Activated CD4-positive, alpha-beta T cell treated with anti-CD3 and anti-CD28 coated beads, Interleukin-2, amount 10 ng/mL, durations not matched to agents 24 days and 14 days (primary cell): ENCODE data around the gene FRMPD4. TPM values are rescaled to one million over a fixed set of nuclear protein-coding genes. Genes with fewer than 3 reads are reported as not detected.

Source experiments
- DNase-seq: peaks from one replicate; pipeline ENCODE4 v3.0.0; 2022
- H3K27ac Mint-ChIP-seq: one replicate; pipeline ENCODE4 v1.8.0; 2022; ENCODE audit warnings: mild to moderate bottlenecking, mixed read lengths
- H3K27me3 Mint-ChIP-seq: one replicate; pipeline ENCODE4 v1.8.0; 2022; ENCODE audit warnings: mixed read lengths
- H3K36me3 Mint-ChIP-seq: one replicate; pipeline ENCODE4 v1.8.0; 2022; ENCODE audit warnings: low read depth, mild to moderate bottlenecking, mixed read lengths
- H3K4me1 Mint-ChIP-seq: one replicate; pipeline ENCODE4 v1.8.0; 2021; ENCODE audit warnings: mixed read lengths
- H3K4me3 Mint-ChIP-seq: one replicate; pipeline ENCODE4 v1.8.0; 2022; ENCODE audit warnings: mild to moderate bottlenecking, moderate library complexity, mixed read lengths
- H3K9me3 Mint-ChIP-seq: one replicate; pipeline ENCODE4 v1.8.0; 2021; ENCODE audit warnings: mixed read lengths
- intact Hi-C: fragments of 100-400 bp; cut with micrococcal nuclease; formaldehyde crosslinking; loops from one replicate; pipeline ENCODE4 v1.15.1; 2023
- total RNA-seq: library from RNA; stranded (reverse); gene quantifications from 2 replicates; pipeline ENCODE4 v1.2.3, GENCODE V29; 2022

FRMPD4 gene
- total RNA-seq, 1 donor from 2014 or later = not detected

DNA sequence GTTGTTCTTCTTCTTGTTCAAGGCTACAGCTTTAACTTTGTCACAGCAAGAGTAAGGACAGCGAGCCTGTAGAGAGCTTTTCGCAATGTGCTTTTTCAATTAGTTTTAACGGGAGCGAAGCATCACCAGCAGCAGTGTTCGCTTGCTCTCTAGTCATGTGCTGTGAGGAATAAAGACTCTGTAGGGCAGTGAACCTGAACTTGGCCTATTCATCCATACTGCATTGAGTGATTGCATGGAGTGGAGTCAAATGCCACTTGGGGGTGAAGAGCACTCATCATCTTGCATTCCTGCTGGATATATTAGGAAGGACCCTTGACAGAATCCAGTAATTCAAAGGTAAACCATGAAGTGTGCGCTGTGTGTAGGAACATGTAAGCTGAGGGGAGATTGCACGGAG, 240.0 kb downstream of the FRMPD4 start:
- no peaks in the 10 kb centered on the region for H3K9me3 Mint-ChIP-seq
- intact Hi-C loops = no loop called here

DNA sequence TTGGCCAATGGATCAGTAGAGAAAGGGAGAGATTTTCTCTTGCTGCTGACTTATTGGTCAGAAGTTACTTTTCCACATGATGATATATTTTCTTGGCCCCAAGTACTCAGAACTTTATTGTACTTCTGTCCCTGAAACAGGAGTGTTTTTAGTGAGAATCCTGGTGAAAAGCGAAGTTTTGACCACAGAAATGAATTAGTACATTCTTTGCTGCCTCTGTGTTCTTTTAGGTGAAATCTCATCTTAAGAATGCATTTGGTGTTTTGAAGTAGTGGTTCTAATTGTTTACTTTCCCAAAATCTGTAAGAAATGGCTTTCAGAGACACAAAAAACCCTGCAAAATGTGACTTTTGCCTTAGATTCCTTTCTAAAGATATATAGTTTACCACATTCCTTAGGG, 240.4 kb downstream of the FRMPD4 start:
- H3K9me3 Mint-ChIP-seq = no peaks in the 10 kb centered on the region
- intact Hi-C loops = no loop called here
- H3K36me3 Mint-ChIP-seq = no peaks in the 10 kb centered on the region
- no peaks in the 10 kb centered on the region for H3K27me3 Mint-ChIP-seq
- H3K4me1 Mint-ChIP-seq = no peaks in the 10 kb centered on the region
- DNase-seq = no peak
- no peak overlapping the region for H3K4me3 Mint-ChIP-seq
- no peak overlapping the region for H3K27ac Mint-ChIP-seq

More for the DNA sequence above, 240.0 kb downstream of the FRMPD4 start:
- no peak for DNase-seq
- H3K4me3 Mint-ChIP-seq = no peak overlapping the region
- no peaks in the 10 kb centered on the region for H3K36me3 Mint-ChIP-seq
- no peaks in the 10 kb centered on the region for H3K4me1 Mint-ChIP-seq
- no peaks in the 10 kb centered on the region for H3K27me3 Mint-ChIP-seq
- H3K27ac Mint-ChIP-seq = no peak overlapping the region

DNA sequence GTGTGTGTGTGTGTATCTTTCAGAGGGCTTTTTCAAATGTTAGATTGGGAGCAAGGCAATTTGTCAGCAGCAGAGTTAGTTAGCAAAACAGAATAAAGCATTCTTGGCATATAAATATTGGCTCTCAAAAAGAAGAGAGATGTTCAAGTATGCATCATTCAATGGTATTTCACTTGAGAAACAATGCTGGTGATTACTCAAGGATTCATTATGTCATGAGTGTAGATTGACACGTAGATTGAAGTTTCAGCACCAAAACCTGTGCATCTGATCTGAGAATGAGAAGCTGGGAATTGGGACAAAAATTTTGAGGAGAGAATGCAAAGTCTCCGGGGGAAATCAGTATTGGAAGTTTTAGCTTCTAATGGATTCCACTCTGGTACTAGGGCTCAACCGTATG, 241.4 kb downstream of the FRMPD4 start:
- Mint-ChIP-seq H3K4me1 (no peaks in the 10 kb centered on the region), H3K27me3 (no peaks in the 10 kb centered on the region), H3K36me3 (no peaks in the 10 kb centered on the region), H3K4me3 (no peak overlapping the region), H3K9me3 (no peaks in the 10 kb centered on the region), H3K27ac (no peak overlapping the region)
- intact Hi-C loops = no loop called here
- DNase-seq = no peak

DNA sequence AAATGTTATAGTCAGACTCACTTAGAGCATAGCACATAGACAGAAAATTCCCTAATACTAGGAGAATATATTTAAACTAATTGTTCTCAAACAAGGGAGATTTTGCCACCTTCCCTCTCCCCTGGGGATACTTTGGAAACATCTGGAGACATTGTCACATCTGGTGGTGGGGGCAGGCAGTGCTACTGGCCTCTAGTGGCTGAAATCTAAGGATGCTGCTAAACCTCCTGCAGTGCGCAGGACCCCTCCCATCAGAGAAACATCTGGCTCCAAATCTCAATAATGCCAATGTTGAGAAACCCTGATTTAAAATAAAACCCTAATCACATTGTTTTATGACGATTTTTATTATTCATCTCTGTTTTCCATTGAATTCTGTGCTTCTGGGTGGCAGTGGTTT, 244.9 kb downstream of the FRMPD4 start:
- no peak for DNase-seq
- Mint-ChIP-seq H3K27ac (no peak overlapping the region), H3K9me3 (no peaks in the 10 kb centered on the region), H3K4me1 (no peaks in the 10 kb centered on the region), H3K36me3 (no peaks in the 10 kb centered on the region), H3K27me3 (no peaks in the 10 kb centered on the region), H3K4me3 (no peak overlapping the region)
- intact Hi-C loops = no loop called here

DNA sequence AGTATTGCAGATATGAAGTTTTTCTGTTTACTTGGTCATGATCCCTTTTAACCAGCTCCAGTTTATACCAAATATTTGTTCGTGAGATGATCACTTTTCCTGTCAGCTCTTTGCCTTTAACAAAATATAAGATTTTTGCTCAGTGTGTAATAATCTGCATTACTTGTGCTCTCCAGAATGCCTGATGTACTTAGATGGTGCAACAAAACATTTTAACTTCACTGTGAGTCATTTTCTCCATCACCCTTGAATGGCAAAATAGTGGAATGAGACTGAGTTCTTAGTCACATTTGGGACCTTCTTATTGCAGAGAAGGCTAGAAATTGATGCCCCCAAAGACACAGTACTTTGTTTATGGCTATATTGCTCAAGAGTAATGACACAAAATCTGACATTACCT, 252.0 kb downstream of the FRMPD4 start:
- no peaks in the 10 kb centered on the region for H3K4me1 Mint-ChIP-seq
- no peak for DNase-seq
- intact Hi-C loops = no loop called here
- H3K27ac Mint-ChIP-seq = no peak overlapping the region
- no peaks in the 10 kb centered on the region for H3K9me3 Mint-ChIP-seq
- no peaks in the 10 kb centered on the region for H3K36me3 Mint-ChIP-seq
- H3K27me3 Mint-ChIP-seq = no peaks in the 10 kb centered on the region
- H3K4me3 Mint-ChIP-seq = no peak overlapping the region

DNA sequence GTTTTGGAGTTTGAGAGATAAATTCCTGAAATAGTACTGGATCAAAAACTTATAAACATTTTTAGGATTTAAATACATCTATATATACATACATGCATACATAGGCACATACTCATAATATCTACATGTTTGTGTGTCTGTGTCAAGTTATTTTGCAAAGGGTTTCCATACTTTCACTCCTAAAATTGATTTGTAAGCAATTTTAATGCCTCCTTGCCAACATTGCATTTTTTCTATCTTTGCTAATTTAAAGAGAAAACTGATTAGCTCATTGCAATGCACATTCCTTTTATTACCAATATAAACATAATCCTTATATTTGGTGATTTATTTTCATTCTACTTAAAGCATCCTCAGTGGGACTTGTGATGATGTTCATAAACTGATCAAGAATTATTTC, 258.3 kb downstream of the FRMPD4 start:
- H3K4me3 Mint-ChIP-seq = no peak overlapping the region
- H3K27me3 Mint-ChIP-seq = no peaks in the 10 kb centered on the region
- no peaks in the 10 kb centered on the region for H3K9me3 Mint-ChIP-seq
- no peak overlapping the region for H3K27ac Mint-ChIP-seq
- DNase-seq = no peak
- H3K4me1 Mint-ChIP-seq = no peaks in the 10 kb centered on the region
- intact Hi-C loops = no loop called here
- no peaks in the 10 kb centered on the region for H3K36me3 Mint-ChIP-seq

DNA sequence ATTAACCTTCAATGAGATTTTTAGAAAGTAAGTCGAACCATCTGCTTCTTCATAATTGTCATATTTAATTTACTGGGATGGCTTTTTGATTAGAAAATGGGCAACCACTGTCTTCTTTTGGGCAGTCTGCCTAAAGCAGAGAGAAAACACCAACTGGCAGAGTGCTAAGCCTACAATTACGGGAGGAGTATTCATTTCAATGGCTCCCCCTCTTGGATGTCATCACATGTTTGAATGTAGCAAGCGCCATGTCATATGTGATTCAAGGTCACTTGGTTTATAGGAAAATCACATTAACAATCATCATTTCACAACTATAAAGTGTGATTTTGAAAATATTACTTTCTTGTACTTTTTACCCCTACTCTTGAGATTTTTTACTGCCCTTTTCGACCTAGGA, 261.9 kb downstream of the FRMPD4 start:
- no peaks in the 10 kb centered on the region for H3K36me3 Mint-ChIP-seq
- no peak overlapping the region for H3K4me3 Mint-ChIP-seq
- H3K4me1 Mint-ChIP-seq = no peaks in the 10 kb centered on the region
- no peak for DNase-seq
- no peaks in the 10 kb centered on the region for H3K9me3 Mint-ChIP-seq
- H3K27me3 Mint-ChIP-seq = no peaks in the 10 kb centered on the region
- intact Hi-C loops = no loop called here
- no peak overlapping the region for H3K27ac Mint-ChIP-seq

DNA sequence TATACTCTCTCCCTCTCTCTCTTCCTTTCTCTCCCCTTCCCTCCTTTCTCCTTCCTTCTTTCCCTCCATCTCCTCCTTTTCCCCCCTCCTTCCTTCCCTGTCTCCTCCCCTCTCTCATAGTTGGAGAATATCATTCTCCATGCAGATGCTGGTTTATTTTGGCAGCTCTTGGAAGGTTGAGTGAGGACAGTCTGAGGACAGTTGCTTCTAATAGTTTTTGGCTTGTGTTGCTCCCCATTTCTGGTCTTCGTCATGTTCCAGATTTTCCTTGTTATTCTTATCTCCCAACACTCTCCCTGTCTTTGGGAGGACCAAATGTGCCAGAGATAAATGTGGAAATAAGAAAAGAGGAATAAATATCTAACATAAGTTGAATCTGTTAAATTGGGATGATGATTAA, 263.0 kb downstream of the FRMPD4 start:
- no peak for DNase-seq
- Mint-ChIP-seq H3K9me3 (no peaks in the 10 kb centered on the region), H3K4me3 (no peak overlapping the region), H3K27me3 (no peaks in the 10 kb centered on the region), H3K27ac (no peak overlapping the region), H3K36me3 (no peaks in the 10 kb centered on the region), H3K4me1 (no peaks in the 10 kb centered on the region)
- intact Hi-C loops = no loop called here

DNA sequence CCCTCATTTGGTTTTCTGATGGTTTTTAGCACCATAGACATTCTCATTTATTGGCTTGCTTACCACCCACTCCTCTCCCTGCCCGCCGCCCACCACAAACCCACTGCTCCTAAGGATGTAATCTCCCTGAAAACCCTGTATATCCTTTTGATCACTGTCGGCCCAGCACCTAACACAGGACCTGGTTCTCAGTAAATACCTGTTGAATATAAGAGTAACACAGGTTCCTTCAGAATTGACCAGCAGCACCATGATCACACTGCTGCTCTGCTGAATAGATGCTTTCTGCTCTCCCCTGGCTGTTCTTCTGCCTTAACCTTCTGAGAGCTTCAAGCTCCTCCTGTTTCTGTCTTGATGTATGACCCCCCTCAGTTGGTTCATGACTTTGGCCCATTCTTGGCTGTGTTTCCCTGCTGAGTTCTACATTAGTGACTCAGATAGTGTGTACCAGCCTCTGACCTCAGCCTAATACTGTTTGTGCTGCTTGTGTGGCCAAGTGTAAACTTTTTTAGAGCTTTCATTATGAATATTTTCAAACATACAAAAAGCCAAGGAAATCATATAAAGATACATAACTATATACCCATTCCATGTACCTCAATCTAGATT, 265.3 kb downstream of the FRMPD4 start:
- H3K27me3 Mint-ChIP-seq = no peaks in the 10 kb centered on the region
- H3K4me1 Mint-ChIP-seq = no peaks in the 10 kb centered on the region
- intact Hi-C loops = no loop called here
- no peaks in the 10 kb centered on the region for H3K9me3 Mint-ChIP-seq
- H3K36me3 Mint-ChIP-seq = no peaks in the 10 kb centered on the region
- no peak for DNase-seq
- no peak overlapping the region for H3K4me3 Mint-ChIP-seq
- no peak overlapping the region for H3K27ac Mint-ChIP-seq

DNA sequence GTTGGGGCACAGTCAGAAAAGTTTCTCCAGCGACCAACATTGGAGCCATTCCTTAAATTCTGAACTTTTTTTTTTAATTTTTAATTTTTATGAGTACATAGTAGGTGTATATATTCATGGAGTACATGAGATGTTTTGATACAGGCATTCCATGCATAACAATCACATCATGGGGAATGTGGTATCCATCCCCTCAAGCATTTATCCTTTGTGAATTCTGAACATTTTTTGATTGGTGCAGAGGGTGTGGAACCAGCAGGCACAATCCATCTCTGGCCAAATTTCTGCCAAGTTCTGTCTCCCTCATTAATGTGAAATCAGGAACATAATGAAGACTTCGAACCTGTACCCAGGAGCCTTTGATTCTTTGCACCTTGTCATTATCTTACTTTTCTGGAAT, 267.0 kb downstream of the FRMPD4 start:
- H3K27ac Mint-ChIP-seq = no peak overlapping the region
- H3K9me3 Mint-ChIP-seq = no peaks in the 10 kb centered on the region
- H3K4me3 Mint-ChIP-seq = no peak overlapping the region
- no peaks in the 10 kb centered on the region for H3K27me3 Mint-ChIP-seq
- H3K36me3 Mint-ChIP-seq = no peaks in the 10 kb centered on the region
- intact Hi-C loops = no loop called here
- H3K4me1 Mint-ChIP-seq = no peaks in the 10 kb centered on the region
- DNase-seq = no peak

DNA sequence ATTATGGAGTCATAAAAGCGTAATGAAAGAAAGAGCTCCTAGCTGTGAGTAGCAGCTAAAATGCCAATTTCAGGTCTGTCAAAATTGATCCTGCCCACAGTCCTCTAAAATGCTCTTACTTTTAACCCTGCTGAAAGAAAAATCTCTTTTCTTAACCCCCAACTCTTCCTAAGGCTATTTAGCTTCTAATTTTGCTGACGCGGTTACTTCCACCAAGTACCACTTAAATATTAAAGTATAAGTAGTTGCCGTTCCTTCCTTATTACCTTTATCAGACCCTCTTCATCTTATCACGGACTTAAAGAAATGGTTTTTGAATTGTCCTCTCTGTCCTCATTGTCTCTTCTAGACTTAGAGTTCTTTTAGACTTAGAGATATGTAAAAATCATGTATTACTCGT, 272.2 kb downstream of the FRMPD4 start:
- Mint-ChIP-seq H3K27ac (no peak overlapping the region), H3K4me1 (no peaks in the 10 kb centered on the region), H3K4me3 (no peak overlapping the region), H3K27me3 (no peaks in the 10 kb centered on the region), H3K9me3 (no peaks in the 10 kb centered on the region), H3K36me3 (no peaks in the 10 kb centered on the region)
- intact Hi-C loops = no loop called here
- no peak for DNase-seq

DNA sequence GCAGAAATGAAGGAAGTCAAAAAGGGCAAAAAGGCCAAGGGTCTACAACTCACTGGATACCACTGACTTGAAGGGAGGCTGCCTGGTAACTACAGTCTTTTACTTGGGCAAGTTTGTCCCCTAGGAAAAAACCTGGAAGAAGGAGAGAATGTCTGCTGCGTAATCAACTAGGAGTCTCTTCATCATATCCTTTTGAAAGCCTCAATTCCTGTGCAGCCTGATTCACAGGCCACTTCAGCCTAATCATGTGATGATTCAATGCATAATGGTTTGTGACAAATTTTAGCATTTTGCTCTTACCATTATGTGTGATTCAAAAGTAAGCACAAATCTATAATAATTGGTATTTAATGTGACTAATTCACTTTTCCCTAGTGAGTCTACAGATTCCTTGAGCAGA, 273.6 kb downstream of the FRMPD4 start:
- no peaks in the 10 kb centered on the region for H3K36me3 Mint-ChIP-seq

DNA sequence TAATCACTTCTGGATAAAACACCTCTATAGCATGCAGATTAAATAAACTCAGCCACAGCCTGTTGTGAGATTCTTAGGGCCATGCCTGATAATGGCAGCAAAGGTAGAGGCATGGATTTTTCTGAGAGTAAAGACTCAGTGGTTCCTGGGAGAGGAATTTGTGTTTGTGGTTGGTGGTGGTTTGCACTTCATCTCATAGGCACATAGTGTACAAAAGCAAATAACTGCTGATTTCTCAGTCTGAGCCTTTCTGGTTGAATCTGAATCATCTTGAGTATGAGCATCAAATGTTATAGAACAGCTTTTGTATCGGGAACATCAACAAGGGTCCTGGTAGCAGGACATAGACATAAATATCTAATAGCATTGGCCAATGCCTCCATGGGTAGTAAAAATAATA, 274.3 kb downstream of the FRMPD4 start:
- H3K27me3 Mint-ChIP-seq = no peaks in the 10 kb centered on the region
- H3K4me3 Mint-ChIP-seq = no peak overlapping the region
- DNase-seq = no peak
- intact Hi-C loops = no loop called here
- H3K4me1 Mint-ChIP-seq = no peaks in the 10 kb centered on the region
- H3K27ac Mint-ChIP-seq = no peak overlapping the region
- H3K9me3 Mint-ChIP-seq = no peaks in the 10 kb centered on the region
- no peaks in the 10 kb centered on the region for H3K36me3 Mint-ChIP-seq

More for the DNA sequence above, 273.6 kb downstream of the FRMPD4 start:
- DNase-seq = no peak
- no peak overlapping the region for H3K4me3 Mint-ChIP-seq
- no peaks in the 10 kb centered on the region for H3K4me1 Mint-ChIP-seq
- H3K9me3 Mint-ChIP-seq = no peaks in the 10 kb centered on the region
- intact Hi-C loops = no loop called here
- no peak overlapping the region for H3K27ac Mint-ChIP-seq
- no peaks in the 10 kb centered on the region for H3K27me3 Mint-ChIP-seq

DNA sequence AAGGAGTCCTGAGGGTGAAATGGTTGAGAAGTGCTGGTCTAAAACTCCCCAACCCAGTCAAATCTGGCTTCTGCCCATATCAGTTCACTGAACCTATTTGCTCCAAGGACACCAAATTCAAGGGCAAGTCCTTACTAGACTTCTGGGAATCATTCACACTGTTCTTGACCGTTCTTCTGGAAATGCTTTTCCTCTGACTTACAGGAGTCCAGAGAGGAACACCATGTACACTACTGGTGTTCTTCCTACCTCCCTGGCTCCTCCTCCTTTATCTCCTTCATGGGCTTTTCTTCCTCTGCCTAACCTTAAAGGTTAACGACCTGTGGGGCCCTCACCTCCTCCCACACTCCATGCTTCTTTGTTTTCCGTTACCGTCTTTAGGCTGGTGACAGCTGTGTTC, 281.3 kb downstream of the FRMPD4 start:
- Mint-ChIP-seq H3K36me3 (no peaks in the 10 kb centered on the region), H3K27ac (no peak overlapping the region), H3K4me3 (no peak overlapping the region), H3K27me3 (no peaks in the 10 kb centered on the region), H3K9me3 (no peaks in the 10 kb centered on the region), H3K4me1 (no peaks in the 10 kb centered on the region)
- intact Hi-C loops = no loop called here
- DNase-seq = no peak

DNA sequence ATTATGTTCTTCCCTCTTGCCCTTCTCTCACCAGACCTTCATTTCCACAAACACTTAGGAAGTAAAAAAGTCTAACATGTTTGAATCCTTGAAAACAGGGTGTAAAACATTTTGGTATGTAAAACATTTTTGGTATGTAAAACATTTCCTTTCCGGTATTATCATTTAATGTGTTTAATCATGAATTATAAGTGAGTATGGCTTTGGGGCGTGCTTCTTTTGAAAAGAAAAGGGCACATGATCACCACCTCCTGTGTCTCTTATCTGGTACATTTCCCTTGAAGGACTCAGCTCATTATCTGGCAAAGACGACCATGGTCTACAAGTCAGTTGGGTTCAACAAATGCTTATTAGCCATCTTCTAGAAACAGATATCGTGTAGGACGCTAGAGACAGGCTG, 283.6 kb downstream of the FRMPD4 start:
- H3K36me3 Mint-ChIP-seq = no peaks in the 10 kb centered on the region
- DNase-seq = no peak
- no peaks in the 10 kb centered on the region for H3K4me1 Mint-ChIP-seq
- intact Hi-C loops = no loop called here
- no peaks in the 10 kb centered on the region for H3K27me3 Mint-ChIP-seq
- no peak overlapping the region for H3K27ac Mint-ChIP-seq
- H3K4me3 Mint-ChIP-seq = no peak overlapping the region
- H3K9me3 Mint-ChIP-seq = no peaks in the 10 kb centered on the region
